Endothelial cell of umbilical vein (primary cell): ENCODE data around the gene PPP1R12A. TPM values are rescaled to one million over a fixed set of nuclear protein-coding genes. Genes with fewer than 3 reads are reported as not detected.

ENCODE experiments used
- BruUV-seq: library from RNA; stranded (reverse); fragments of 400-500 nt; replicated peaks from 2 replicates; lab custom pipeline; 2021; lab: Mats Ljungman, UMichigan
- CTCF ChIA-PET: fragments of 300-600, 350-600 bp; sonication (Branson Sonifier 250); formaldehyde crosslinking; loops from one replicate; lab custom pipeline; 2021; ENCODE audit warnings: antibody characterized with exemption, inconsistent platforms; lab: Charles Lee
- POLR2A ChIA-PET: fragments of 300-600, 350-600 bp; sonication (Branson Sonifier 250); formaldehyde crosslinking; loops from one replicate; lab custom pipeline; 2021; ENCODE audit warnings: antibody characterized with exemption, inconsistent platforms; lab: Charles Lee
- DNase-seq: peaks from one replicate; pipeline ENCODE4 v3.0.0-alpha.2; 2011; ENCODE audit warnings: low read depth, low spot score
- FAIRE-seq: peaks from 2 replicates; lab custom pipeline; 2011; peaks lifted over from hg19 to GRCh38; lab: Jason Lieb, UNC
- H2AFZ ChIP-seq: 2 replicates; pipeline ENCODE4 v1.6.0; 2012; ENCODE audit warnings: low read depth, low read length, control low read depth, inconsistent platforms
- H3K27ac ChIP-seq: 2 replicates; pipeline ENCODE4 v1.5.1; 2011; ENCODE audit warnings: low read depth, mild to moderate bottlenecking, control low read depth, low read length, moderate library complexity; ENCODE audit not compliant: insufficient read depth
- H3K27me3 ChIP-seq, 2 experiments: 2 replicates each; pipeline versions ENCODE4 v1.6.0 to v1.6.1; 2011; ENCODE audit warnings: low read length in 2 of 2, mixed read lengths in 1 of 2; ENCODE audit not compliant: control insufficient read depth in 2 of 2, insufficient read depth in 2 of 2
- H3K36me3 ChIP-seq, 2 experiments: 2 replicates in 1 of 2; 3 replicates in 1 of 2; pipeline ENCODE4 v1.5.1; 2011; ENCODE audit warnings: low read length in 2 of 2, mild to moderate bottlenecking in 1 of 2, moderate library complexity in 1 of 2; ENCODE audit not compliant: control insufficient read depth in 2 of 2, insufficient read depth in 2 of 2; ENCODE audit errors: extremely low read depth in 1 of 2
- H3K4me1 ChIP-seq: 3 replicates; pipeline ENCODE4 v1.5.1; 2011; ENCODE audit warnings: mild to moderate bottlenecking, low read length; ENCODE audit not compliant: control insufficient read depth, insufficient read depth; ENCODE audit errors: extremely low read depth
- H3K4me2 ChIP-seq: 2 replicates; pipeline ENCODE4 v1.6.1; 2011; ENCODE audit warnings: low read length, control low read depth, mixed read lengths; ENCODE audit not compliant: insufficient read depth
- H3K4me3 ChIP-seq, 3 experiments: fragments of 200-600 bp in 1 of 3; sonication (generic), shearing (Covaris generic) in 1 of 3; replicated peaks in 1 of 3; 2 replicates each; pipeline ENCODE4 v1.5.1; 2011 to 2016; ENCODE audit warnings: control low read depth in 3 of 3, low read length in 3 of 3, mild to moderate bottlenecking in 2 of 3, inconsistent platforms in 1 of 3, low read depth in 1 of 3, moderate library complexity in 1 of 3; ENCODE audit not compliant: insufficient read depth in 1 of 3
- H3K79me2 ChIP-seq: 2 replicates; pipeline ENCODE4 v1.6.0; 2012; ENCODE audit warnings: low read length, inconsistent platforms; ENCODE audit not compliant: control insufficient read depth, insufficient read depth
- H3K9ac ChIP-seq: replicated peaks from 2 replicates; pipeline ENCODE3; 2011; ENCODE audit warnings: low read length, control low read depth; ENCODE audit not compliant: insufficient read depth; ENCODE audit errors: extremely low read depth
- H3K9me1 ChIP-seq: replicated peaks from 3 replicates; pipeline ENCODE4 v1.6.0; 2011; ENCODE audit warnings: mild to moderate bottlenecking, low read length; ENCODE audit not compliant: control insufficient read depth, insufficient read depth; ENCODE audit errors: extremely low read depth
- H3K9me3 ChIP-seq: replicated peaks from 2 replicates; pipeline ENCODE4 v1.5.1; 2012; ENCODE audit warnings: low read length, inconsistent platforms; ENCODE audit not compliant: control insufficient read depth, insufficient read depth
- H4K20me1 ChIP-seq: replicated peaks from 2 replicates; pipeline ENCODE3; 2011; ENCODE audit warnings: mild to moderate bottlenecking, low read length; ENCODE audit not compliant: control insufficient read depth, insufficient read depth; ENCODE audit errors: extremely low read depth
- CTCF ChIP-seq, 2 donors: IDR thresholded peaks; 1 replicate in 1 of 2; 2 replicates in 1 of 2; pipeline ENCODE4 v1.5.1; 2011; ENCODE audit warnings: low read length in 2 of 2, mild to moderate bottlenecking in 2 of 2, moderate library complexity in 2 of 2, control low read depth in 1 of 2, inconsistent platforms in 1 of 2, low read depth in 1 of 2; ENCODE audit not compliant: insufficient read depth in 1 of 2; ENCODE audit errors: extremely low read depth in 1 of 2
- EZH2 ChIP-seq: IDR thresholded peaks from 2 replicates; pipeline ENCODE4 v1.6.1; 2012; ENCODE audit warnings: borderline replicate concordance, low read depth, mild to moderate bottlenecking, moderate library complexity, low read length, inconsistent platforms; ENCODE audit not compliant: severe bottlenecking
- FOS ChIP-seq: IDR thresholded peaks from 2 replicates; pipeline ENCODE4 v1.6.1; 2011; ENCODE audit warnings: mild to moderate bottlenecking, low read length, moderate library complexity, borderline replicate concordance; ENCODE audit not compliant: insufficient read depth
- GATA2 ChIP-seq: IDR thresholded peaks from 2 replicates; pipeline ENCODE4 v1.7.0; 2011; ENCODE audit warnings: low read depth, mild to moderate bottlenecking, moderate library complexity, mixed read lengths, low read length; ENCODE audit not compliant: insufficient read length, insufficient read depth
- JUN ChIP-seq: IDR thresholded peaks from 2 replicates; pipeline ENCODE4 v1.6.1; 2011; ENCODE audit warnings: borderline replicate concordance, low read depth; ENCODE audit not compliant: insufficient read length, insufficient read depth
- MAX ChIP-seq: IDR thresholded peaks from 2 replicates; pipeline ENCODE4 v1.6.1; 2011; ENCODE audit not compliant: insufficient read depth, insufficient read length
- MYC ChIP-seq: IDR thresholded peaks from one replicate; pipeline ENCODE4 v1.6.1; 2011; ENCODE audit warnings: mild to moderate bottlenecking, low read depth, low read length
- POLR2A ChIP-seq: IDR thresholded peaks from 2 replicates; pipeline ENCODE4 v1.6.1; 2012; ENCODE audit warnings: low read depth, mild to moderate bottlenecking, control low read depth, low read length
- POLR2AphosphoS5 ChIP-seq: IDR thresholded peaks from 2 replicates; pipeline ENCODE4 v1.6.1; 2012; ENCODE audit warnings: low read depth, mild to moderate bottlenecking, control low read depth, low read length, moderate library complexity; ENCODE audit not compliant: insufficient read depth
- dilution Hi-C: fragments of 300-500 bp; cut with MboI; formaldehyde crosslinking; loops from one replicate; pipeline ENCODE4 v1.15.0; 2019; ENCODE audit warnings: low sequenced_read_pairs; ENCODE audit not compliant: extremely low pct_ligation_motif_present
- intact Hi-C: fragments of 100-400 bp; cut with micrococcal nuclease; formaldehyde crosslinking; loops from one replicate; pipeline ENCODE4 v1.10.0; 2022
- polyA plus RNA-seq, 4 experiments: library from polyadenylated mRNA; depleted of rRNA in 3 of 4; stranded (reverse) in 3 of 4; unstranded in 1 of 4; fragments of >200 nt; gene quantifications; 2 replicates each; pipeline versions ENCODE4 v1.2.1 to v1.2.3, GENCODE V29; 2011 to 2012; ENCODE audit warnings: missing spikeins in 1 of 4
- total RNA-seq: library from RNA; stranded (reverse); gene quantifications from 2 replicates; pipeline ENCODE4 v1.2.3, GENCODE V29; 2021

Gene PPP1R12A
- total and polyA plus RNA-seq, 2 donors (not counting 3 experiments of a cell fraction or from before 2014, with no cell fraction given) = 12.9 to 83.9 TPM

- H3K79me2 ChIP-seq = peaks cover 59% of the 10 kb centered on the region
These were observed 97.3 kb downstream of the PPP1R12A start for GRCh38 chr12:79837575-79837974.

More at GRCh38 chr12:79837575-79837974, 97.3 kb downstream of the PPP1R12A start:
- Histone ChIP-seq H3K9ac (no peak overlapping the region), H3K9me1 (no peaks in the 10 kb centered on the region), H3K4me3 (no peak overlapping the region), H3K4me1 (peaks cover 24% of the 10 kb centered on the region), H4K20me1 (no peaks in the 10 kb centered on the region), H3K27ac (no peak overlapping the region), H3K36me3 (peaks cover 0 to 3% of the 10 kb centered on the region in 2 experiments), H3K4me2 (no peak overlapping the region), H3K9me3 (peaks cover 3% of the 10 kb centered on the region), H3K27me3 (no peaks in the 10 kb centered on the region), H2AFZ (no peak overlapping the region)
- TF ChIP-seq MYC (no peak), GATA2 (no peak), JUN (no peak), CTCF (IDR thresholded peaks at IDR 0.05; ENCODE audit: extremely low read depth in 1 of 2, insufficient read depth in 1 of 2, low read depth in 1 of 2, low read length in 2 of 2) (no peak), POLR2AphosphoS5 (no peak), POLR2A (no peak), MAX (no peak), EZH2 (no peak), FOS (no peak)
- ChIA-PET POLR2A (no interaction called here), CTCF (no interaction called here)
- DNase-seq = no peak
- dilution Hi-C loops (no loop called here), intact Hi-C loops (no loop called here)
- BruUV-seq = no TSS peak
- no peak for FAIRE-seq
